Testis (tissue), 2 donors: Measurements from ENCODE around the gene LRRC8D.

Experiments
- POLR2A ChIP-seq: fragments of 450-650 bp; IDR thresholded peaks from one replicate; pipeline ENCODE4 v1.6.1; 2017; ENCODE audit warnings: antibody characterized with exemption, mild to moderate bottlenecking, moderate library complexity
- TF ChIP-seq, protein P1 (sequence below), 3 experiments: fragments of 450-650 bp in 2 of 3; fragments of 200-600 bp in 1 of 3; sonication (generic) in 1 of 3; IDR thresholded peaks; one replicate each; pipeline ENCODE4 v1.5.1; 2016 to 2019; ENCODE audit warnings: antibody characterized with exemption in 3 of 3, mild to moderate bottlenecking in 2 of 3, moderate library complexity in 1 of 3

DNA sequence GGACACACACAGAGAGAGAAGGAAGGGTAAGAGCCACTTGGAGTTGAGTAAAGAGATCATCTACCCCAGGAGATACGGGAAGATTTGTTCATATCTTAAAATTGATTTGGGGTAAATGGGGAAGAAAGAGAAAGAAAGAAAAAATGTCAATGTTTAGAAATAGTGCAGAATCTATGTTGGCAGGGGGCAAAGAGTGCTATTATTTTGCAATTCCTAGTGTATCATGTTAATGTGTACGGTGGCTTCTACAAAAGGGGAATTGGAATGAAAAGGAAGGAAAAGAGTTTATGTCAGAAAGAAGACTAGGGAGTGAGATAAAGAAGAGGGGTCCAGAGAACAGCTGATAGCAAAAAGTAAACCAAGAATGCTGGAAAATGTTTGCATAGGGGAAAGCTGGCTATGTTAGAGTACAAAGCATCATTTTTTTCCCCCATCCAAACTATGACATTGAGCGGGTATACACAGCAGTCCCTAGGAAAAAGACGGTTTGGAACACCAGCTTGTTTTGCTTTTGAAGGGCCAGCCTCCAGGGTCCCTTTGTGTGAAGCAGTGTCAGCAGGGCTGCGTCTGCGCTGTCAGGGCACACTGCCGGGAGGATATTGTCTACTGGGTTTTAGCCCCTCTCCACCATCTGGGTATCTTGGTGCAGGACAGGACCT, 10.8 kb downstream of the LRRC8D start:
- TF ChIP-seq, protein P1, sequence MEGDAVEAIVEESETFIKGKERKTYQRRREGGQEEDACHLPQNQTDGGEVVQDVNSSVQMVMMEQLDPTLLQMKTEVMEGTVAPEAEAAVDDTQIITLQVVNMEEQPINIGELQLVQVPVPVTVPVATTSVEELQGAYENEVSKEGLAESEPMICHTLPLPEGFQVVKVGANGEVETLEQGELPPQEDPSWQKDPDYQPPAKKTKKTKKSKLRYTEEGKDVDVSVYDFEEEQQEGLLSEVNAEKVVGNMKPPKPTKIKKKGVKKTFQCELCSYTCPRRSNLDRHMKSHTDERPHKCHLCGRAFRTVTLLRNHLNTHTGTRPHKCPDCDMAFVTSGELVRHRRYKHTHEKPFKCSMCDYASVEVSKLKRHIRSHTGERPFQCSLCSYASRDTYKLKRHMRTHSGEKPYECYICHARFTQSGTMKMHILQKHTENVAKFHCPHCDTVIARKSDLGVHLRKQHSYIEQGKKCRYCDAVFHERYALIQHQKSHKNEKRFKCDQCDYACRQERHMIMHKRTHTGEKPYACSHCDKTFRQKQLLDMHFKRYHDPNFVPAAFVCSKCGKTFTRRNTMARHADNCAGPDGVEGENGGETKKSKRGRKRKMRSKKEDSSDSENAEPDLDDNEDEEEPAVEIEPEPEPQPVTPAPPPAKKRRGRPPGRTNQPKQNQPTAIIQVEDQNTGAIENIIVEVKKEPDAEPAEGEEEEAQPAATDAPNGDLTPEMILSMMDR (IDR thresholded peaks at IDR 0.05) = no peak
- no peak for TF ChIP-seq POLR2A
